PFSK-1 (cell line): ENCODE results near the gene CLDN3.

Experiments used
- FOXP2 ChIP-seq: optimal IDR thresholded peaks from 2 replicates; pipeline ENCODE3; 2011; ENCODE audit warnings: borderline replicate concordance, control low read depth, inconsistent platforms; ENCODE audit not compliant: insufficient read depth; ENCODE audit errors: extremely low read length, extremely low read depth
- POLR2AphosphoS5 ChIP-seq: IDR thresholded peaks from 2 replicates; pipeline ENCODE4 v1.6.1; 2012; ENCODE audit warnings: low read depth, mild to moderate bottlenecking, control low read depth, low read length, moderate library complexity
- SIN3A ChIP-seq: IDR thresholded peaks from 2 replicates; pipeline ENCODE4 v1.6.1; 2012; ENCODE audit warnings: mild to moderate bottlenecking, low read length, moderate library complexity, borderline replicate concordance; ENCODE audit not compliant: insufficient read depth
- TAF1 ChIP-seq: IDR thresholded peaks from 2 replicates; pipeline ENCODE4 v1.6.1; 2012; ENCODE audit warnings: low read length, control low read depth, borderline replicate concordance; ENCODE audit not compliant: insufficient read depth
- TF ChIP-seq, protein P1 (sequence below), 2 experiments: IDR thresholded peaks; 2 replicates each; pipeline versions ENCODE4 v1.6.1 to v1.8.0; 2011 to 2012; ENCODE audit warnings: low read depth in 2 of 2, low read length in 2 of 2, control low read depth in 1 of 2, inconsistent platforms in 1 of 2, mild to moderate bottlenecking in 1 of 2, moderate library complexity in 1 of 2; ENCODE audit not compliant: insufficient read depth in 1 of 2

Gene CLDN3

DNA sequence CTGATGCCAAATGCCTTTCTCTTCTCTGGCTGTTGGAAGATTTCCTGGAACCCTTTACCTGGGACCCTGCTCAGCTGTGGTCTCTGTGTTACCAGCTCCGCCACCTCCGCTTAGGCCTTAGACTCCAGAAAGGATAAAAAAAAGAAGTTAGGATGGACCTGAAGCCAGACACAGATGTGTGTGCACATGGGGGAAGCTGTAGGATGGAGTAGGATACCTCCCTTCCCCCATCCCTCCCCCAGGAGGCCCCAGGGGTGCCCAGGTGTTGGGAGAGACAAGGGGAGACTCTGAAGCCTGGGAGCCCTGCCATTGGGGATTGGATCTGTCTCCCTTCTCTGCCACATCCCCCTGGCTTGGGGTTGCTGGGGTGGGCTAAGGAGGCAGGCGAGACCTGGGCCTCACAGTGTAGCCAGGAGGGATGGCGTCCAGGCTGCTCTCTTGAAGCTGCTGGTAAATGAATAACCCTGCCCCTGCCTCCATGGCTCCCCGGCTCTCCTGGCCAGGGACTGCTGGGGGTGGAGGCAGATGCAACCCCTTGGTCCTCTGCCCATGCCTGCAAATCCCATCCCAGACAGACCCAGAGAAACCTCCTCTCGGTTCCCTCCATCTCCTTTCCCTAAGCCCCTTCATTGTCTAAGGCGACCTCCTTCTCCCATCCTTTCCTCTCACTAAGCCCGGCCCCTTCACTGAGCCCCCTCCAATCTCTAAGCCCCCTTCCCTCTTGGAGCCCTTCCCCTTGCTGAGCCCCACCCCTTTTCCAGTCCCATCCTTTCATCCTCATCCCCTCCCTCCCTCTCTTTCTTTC lies 8.0 kb downstream of the CLDN3 start:
- TF ChIP-seq FOXP2 (no peak), SIN3A (no peak), TAF1 (no peak), POLR2AphosphoS5 (no peak)
- TF ChIP-seq, protein P1, sequence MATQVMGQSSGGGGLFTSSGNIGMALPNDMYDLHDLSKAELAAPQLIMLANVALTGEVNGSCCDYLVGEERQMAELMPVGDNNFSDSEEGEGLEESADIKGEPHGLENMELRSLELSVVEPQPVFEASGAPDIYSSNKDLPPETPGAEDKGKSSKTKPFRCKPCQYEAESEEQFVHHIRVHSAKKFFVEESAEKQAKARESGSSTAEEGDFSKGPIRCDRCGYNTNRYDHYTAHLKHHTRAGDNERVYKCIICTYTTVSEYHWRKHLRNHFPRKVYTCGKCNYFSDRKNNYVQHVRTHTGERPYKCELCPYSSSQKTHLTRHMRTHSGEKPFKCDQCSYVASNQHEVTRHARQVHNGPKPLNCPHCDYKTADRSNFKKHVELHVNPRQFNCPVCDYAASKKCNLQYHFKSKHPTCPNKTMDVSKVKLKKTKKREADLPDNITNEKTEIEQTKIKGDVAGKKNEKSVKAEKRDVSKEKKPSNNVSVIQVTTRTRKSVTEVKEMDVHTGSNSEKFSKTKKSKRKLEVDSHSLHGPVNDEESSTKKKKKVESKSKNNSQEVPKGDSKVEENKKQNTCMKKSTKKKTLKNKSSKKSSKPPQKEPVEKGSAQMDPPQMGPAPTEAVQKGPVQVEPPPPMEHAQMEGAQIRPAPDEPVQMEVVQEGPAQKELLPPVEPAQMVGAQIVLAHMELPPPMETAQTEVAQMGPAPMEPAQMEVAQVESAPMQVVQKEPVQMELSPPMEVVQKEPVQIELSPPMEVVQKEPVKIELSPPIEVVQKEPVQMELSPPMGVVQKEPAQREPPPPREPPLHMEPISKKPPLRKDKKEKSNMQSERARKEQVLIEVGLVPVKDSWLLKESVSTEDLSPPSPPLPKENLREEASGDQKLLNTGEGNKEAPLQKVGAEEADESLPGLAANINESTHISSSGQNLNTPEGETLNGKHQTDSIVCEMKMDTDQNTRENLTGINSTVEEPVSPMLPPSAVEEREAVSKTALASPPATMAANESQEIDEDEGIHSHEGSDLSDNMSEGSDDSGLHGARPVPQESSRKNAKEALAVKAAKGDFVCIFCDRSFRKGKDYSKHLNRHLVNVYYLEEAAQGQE (IDR thresholded peaks at IDR 0.05; ENCODE audit: insufficient read depth in 1 of 2, low read depth in 2 of 2, low read length in 2 of 2): no peak

DNA sequence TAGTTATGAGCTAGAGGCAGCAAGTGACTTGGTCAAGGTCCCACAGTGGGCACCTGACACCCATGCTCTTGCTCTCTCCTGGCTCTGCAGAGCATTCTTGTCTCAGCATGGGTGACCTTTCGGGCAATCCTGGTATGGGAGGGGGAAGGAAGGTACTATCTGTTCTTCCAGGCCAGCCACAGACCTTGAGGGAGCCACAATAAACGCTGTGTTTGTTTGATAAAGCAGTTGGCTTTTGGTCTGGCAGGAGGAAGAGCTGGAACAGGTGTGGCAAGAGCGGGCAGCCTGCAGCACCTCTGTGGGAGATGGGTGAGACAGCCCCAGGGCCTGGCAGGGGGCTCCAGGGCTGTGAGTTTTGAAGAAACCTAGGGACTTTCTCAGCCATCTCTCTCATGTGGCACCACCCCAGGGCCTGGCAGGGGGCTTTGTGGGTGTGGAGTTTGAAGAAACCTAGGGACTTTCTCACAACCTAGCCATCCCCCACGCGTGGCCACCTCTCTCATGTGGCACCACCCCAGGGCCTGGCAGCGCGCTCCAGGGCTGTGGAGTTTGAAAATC lies 11.4 kb downstream of the CLDN3 start:
- TF ChIP-seq, protein P1 (IDR thresholded peaks at IDR 0.05; ENCODE audit: insufficient read depth in 1 of 2, low read depth in 2 of 2, low read length in 2 of 2): no peak
- TF ChIP-seq POLR2AphosphoS5 (no peak), FOXP2 (no peak), SIN3A (no peak), TAF1 (no peak)

DNA sequence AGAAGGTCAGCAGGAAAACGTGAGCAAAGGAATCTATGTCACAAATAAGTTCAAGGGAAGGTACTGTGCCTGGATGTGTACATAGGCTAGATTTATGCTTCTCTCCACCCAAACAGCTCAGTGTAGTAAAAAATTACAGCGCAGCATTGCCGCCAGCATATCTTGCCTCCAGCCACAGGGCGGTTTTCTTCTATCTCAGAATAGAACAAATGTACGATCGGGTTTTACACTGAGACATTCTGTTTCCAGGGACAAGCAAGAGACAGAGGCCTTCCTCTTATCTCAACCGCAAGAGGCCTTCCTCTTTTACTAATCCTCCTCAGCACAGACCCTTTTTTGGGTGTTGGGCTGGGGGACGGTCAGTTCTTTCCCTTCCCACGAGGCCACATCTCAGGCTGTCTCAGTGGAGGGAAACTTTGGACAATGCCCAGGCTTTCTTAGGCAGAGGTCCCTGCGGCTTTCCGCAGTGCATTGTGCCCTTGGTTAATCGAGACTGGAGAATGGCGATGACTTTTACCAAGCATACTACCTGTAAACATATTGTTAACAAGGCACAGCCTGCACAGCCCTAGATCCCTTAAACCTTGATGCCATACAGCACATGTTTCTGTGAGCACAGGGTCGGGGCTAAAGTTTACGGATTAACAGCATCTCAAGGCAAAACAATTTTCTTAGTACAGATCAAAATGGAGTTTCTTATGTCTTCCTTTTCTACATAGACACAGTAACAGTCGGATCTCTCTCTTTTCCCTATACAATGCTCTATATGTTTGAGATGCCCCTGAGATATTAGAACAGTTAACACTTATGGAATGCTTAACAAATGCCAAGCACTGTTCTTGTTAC lies 19.9 kb downstream of the CLDN3 start:
- TF ChIP-seq SIN3A (no peak), FOXP2 (no peak), POLR2AphosphoS5 (no peak), TAF1 (no peak)
- TF ChIP-seq, protein P1 (IDR thresholded peaks at IDR 0.05; ENCODE audit: insufficient read depth in 1 of 2, low read depth in 2 of 2, low read length in 2 of 2): no peak

DNA sequence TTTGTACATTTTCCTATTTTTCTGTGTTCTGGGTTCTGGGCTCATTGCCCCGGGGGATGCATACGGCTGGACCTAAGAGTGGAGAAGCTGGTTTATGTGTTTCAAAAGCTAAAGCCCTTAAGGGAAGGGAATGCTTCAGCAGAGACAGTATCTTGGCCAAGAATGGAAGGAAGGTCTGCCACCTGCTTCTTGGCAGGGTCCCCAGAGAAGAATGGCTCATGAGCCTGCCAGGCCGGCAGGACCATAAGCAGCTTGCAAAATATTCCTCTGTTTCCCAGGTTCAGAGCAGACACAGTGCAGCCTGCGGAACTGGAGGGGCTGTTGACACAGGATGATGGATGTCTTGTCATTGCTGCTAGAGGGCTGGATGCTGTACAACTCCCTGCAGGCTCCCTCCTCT lies 23.7 kb downstream of the CLDN3 start:
- TF ChIP-seq SIN3A (no peak), TAF1 (no peak), FOXP2 (no peak)
- TF ChIP-seq, protein P1 (IDR thresholded peaks at IDR 0.05; ENCODE audit: insufficient read depth in 1 of 2, low read depth in 2 of 2, low read length in 2 of 2): no peak
